COLO668 (cell line): ENCODE results near the gene ITGB4.

Experiments
- DNase-seq: peaks from one replicate; lab custom pipeline; 2025; ENCODE audit not compliant: unreplicated experiment; lab: John Stamatoyannopoulos, UW

ITGB4 gene

DNA sequence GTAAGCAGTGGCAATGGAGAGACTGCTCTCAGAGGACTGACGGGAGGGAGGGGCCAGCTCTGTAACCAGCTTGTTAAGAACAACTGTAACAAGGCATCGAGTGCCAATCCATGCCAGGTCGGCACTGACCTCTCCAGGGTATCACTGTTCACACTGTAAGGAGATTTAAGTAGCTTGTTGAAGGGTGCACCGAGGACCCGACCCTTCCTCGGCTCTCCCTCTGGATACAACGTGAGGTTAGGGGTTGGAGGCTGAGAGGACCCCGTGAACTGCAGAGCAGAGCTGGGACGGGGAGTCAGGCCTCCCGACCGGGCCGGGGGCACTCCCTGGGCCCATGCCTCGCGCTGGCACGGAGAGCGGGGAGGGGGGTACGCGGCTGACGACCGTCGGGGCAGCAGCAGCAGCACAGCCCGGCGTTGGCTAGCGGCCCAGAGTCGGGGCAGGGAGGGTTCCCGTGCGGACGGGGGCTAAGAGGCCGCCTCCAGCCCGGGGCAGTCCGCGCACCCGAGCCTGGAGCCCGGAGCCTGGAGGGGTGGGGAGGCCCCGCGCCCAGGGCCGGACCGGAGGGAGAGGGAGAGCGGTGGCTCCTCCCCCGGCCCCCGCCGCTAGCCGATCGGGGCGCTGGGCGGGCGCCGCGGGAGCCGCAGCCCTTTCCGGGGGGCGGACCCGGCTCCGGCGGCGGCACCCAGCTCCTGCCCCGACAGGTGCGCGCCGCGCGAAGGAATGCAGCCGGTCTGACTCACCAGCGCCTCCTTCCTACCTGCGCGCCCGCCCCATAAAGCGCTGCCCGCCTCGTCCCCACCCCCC is at the start of gene ITGB4:
TSS of gene ITGB4 (plus strand) at position 804 of the 807 bp plus-strand sequence. CDS start 3,245 bp downstream, outside the sequence.
- peak; percentile 64 for DNase-seq

- no peak for DNase-seq
These were observed 49.2 kb upstream of the ITGB4 start for GRCh38 chr17:75672011-75672410.

GRCh38 chr17:75673487-75673886 is 47.8 kb upstream of the ITGB4 start:
- DNase-seq: no peak

DNA sequence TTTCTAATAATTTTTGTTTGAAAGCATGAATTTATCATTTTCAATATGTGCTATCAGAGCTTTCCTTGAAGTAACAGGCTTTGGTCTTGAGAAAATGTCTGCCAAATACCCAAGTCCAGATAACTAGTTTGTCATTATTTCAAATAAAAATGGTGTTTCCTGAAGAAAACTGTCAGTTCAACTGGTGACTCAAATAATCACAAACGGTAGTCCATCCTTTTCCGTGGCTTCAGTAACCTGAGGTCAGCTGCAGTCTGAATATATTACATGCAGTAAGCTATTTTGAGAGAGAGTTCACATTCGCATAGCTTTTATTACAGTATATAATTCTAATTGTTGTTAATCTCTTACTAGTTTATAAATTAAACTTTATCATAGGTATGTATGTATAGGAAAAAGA is 44.8 kb upstream of the ITGB4 start:
- DNase-seq: no peak

DNA sequence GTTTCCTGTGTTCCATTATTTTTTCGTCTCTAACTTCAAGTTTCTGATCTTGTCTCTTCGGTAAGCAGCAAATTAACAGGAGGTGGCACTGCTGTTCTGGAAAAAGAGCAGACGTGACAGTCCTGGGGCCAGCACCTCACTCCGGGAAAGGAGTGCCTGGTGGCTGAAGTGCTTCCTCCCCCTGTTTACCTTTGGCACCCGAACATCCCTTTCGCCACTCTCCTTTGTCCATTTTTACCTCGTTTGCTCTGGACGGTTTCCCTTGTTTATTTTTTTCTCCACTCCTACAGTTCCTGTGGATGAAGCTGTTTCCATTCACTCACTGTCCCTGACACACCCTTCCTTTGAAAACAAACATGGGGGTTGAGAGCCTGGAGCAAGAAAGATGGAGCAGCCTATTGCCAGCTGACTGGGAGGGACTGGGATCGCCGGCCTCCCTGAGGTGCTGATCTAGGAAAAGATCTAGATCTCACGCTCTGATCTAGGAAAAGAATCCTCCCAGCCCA is 41.5 kb upstream of the ITGB4 start:
- DNase-seq: no peak

- DNase-seq: no peak
These were observed 40.8 kb upstream of the ITGB4 start for GRCh38 chr17:75680431-75680830.

GRCh38 chr17:75681289-75681688 is 40.0 kb upstream of the ITGB4 start:
- no peak for DNase-seq

DNA sequence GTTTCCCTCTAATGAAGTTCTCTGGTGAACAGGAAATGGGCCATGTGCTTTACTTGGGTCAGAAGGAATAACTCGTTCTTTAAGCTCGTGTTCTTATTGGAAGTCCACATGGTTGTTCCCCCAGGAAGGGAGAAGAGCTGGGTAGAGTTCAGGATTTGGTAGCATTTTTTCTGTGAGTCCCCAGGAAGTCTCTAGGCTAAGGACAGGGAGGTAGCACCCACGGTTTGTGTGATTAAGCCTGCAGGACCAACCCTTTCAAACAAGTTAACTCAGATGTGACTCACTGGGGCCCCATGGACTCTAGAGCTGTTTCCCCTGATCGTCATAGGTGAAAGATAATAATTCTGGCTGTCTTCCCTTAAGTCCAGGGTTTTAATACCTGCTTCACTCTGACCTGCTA is 37.7 kb upstream of the ITGB4 start:
- no peak for DNase-seq

GRCh38 chr17:75684249-75684648 is 37.0 kb upstream of the ITGB4 start:
- DNase-seq: no peak

- DNase-seq: no peak
These were observed 36.3 kb upstream of the ITGB4 start for GRCh38 chr17:75684924-75685323.

DNA sequence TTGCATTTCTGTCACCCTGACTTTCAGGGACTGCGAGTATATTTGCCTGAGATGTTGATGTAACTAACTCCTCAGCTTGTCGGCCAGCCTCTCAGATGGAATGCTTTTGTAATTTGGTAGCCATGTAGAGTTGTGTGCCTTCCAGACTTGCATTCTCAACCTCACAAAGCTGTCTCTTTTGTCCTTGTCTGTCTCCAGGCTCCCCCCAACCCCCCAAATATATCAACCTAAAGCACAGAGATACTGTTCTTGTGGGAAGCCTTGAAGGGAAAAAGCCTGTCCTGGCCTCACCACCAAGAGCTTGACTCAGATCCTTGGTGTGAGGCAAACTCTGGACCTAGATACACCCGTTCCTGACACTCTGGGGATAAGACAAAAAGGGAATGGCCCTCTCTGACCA is 35.8 kb upstream of the ITGB4 start:
- DNase-seq: no peak

DNA sequence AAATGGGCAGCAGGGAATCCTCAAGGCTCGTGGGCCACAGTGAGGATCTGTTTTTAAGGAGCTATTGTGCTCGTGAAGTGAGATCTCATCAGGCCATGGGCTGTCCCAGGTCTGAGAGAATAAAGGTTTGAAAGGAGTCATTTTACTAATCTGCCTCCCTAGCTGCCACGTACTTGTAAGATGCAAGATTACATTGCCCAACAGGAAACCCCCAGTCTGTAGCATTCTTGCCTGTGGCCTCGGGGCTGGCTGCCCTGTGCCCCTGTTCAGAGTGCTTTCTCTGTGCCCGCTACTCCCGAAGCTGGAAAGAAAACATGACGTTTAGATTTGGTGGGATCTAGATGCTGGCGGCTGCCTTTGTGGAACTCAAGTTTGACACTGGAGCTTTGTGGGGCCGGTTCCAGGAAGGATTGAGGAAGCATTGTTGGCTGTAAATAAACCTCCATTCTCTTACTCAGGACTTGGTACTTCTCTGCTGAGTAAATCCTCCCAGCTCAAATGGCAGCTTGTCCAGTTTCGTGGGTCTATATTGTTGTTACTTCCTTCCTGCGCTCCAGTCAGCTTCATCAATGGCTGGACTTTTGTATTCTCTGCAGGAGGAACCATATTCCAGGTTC is 32.9 kb upstream of the ITGB4 start:
- DNase-seq: no peak

DNA sequence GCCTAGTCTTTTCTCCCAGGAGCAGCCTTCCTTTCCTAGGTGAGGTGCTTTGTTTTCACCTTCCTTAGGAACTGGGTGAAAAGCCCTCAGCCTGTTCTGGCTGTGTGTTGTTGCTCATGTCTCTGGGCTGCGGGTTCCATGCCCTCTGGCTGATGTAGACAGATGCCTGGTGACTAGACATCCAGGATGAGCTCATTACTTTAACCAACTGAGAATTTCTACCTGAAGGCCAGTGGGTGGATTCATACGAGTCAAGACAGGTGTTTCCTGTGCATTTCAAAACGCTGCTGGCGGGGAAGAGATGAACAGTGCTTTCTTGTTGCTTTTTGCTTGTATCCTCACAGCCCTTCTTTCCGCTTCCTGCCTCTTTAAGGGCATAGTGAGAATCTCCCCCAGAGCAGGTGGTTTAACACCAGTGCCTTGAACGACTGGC is 31.8 kb upstream of the ITGB4 start:
- DNase-seq: no peak

DNA sequence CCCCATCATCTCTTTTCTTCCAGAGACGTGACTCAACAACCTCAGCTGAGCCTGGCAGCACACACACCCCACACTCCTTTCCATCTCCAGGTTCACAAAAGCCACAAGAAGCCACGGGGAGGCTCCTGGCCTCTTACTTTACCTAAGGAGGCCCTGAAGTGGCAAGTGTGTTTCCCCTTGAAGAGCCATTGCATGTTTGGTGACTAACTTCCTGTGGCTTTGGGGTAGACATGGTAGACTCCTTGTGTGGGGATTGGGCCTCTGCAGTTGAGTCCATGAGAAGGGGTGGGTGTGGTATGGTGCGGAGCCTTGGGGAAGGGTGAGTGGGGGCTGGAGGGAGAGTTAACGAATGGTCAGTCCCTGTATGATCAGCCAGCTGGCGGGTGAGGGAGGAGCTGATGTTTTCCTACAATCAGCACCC is 29.9 kb upstream of the ITGB4 start:
- no peak for DNase-seq

DNA sequence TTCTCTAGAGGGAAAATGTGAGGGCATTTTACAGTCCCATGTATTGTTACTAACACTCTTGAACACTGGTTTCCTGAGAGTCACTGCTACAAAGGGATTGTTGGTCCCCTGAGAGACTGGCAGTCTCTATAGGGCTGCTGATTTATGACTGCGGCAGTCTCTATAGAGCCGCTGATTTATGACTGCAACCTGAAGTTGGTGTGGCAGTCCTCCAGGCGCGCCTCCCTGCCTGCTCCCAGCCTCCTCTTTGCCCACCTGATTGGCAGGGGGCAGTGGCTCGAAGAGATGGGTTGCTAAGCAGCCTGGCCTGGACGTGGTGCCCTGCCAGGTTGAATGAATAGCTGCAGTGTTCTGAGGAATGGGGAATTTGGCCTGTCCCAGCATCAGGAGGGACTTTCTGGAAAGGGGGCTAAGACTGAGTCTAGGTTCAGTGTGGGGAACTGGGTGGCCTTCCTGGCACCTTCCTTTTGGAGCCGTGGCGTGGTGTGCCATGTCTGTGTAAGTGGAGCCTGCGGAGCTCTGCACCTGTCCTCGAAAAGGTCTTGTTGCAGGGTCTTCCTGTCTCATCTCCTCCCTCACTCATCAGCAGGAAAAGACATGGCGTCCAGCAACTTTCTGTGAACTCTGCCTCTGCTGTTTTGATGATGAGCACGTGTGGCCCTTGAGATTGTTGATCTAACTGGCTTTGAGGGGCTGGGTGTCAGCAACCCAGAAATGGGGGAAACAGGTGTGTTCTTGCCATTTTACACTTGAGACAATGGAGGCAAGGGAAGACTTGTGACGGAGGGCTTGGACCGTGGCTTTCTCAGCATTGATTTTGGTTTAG is 29.2 kb upstream of the ITGB4 start:
- DNase-seq: no peak

DNA sequence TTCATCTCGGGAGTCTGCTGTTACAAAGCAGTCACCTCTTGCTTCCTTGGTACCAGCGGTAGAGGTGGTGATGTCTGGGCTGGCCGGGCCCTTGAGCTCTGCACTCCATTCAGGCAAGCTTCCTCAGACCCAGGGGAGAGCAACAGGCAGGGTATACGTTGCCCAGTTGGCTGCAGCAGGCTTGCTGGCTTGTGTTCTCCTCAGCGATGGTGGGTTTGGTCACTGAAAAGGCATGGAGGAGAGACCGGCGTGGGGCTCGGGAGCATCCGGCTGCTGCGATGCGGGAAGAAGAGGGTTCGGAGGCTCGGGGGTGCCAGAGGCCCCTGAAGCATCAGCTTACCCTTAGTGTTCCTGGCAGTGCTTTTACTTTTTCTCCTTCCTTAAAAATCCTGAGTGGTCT is 28.3 kb upstream of the ITGB4 start:
- no peak for DNase-seq

- no peak for DNase-seq
These were observed 27.5 kb upstream of the ITGB4 start for GRCh38 chr17:75693500-75694481.

DNA sequence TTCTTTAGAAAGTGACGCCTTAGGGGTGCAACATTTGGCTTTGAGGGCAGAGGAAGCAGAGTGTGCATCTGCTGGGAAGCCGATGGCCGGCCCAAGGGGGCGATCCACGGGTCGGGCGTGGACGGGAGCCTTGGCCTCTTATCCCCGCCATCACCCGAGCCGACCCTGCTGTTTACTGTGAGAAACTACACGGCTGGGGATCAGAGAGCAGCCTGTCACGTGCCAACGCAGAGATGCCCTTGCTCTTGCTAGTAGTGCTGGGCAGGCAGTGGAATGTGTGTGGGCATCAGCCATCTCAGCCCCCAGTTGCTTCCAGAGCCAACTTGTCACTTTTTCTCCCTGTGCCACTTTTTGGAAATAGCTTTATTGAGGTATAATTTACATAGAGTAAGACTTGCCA is 26.7 kb upstream of the ITGB4 start:
- DNase-seq: no peak

DNA sequence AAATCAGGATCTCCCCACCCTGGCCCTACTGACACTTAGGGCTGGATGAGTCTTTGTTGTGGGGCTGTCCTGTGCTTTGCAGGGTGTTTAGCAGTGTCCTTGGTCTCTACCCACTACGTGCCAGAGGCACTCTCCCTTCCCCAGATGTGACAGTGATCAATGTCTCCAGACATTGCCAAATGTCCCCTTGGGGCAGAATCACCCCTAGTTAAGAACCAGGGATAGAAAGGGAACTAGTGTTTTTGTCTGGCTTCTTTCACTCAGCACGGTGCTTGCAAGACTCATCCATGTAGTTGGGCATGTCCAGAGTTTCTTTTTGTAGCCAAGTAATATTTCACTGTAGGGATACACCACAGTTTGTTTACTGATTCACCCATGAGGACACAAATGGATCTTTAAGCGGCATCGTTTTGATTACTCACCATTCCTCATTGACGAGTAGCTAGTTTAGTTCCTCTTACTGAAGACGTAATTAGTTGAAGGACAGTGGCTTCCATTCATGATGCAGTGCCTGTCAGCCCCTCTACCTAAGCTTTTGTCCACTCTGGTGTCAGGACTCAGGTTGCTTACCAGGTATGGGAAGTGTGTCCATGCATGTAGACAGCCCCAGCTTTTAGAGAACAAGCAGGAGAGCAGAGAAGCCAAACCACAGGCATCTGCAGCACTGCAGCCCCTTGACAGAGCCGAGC is 26.0 kb upstream of the ITGB4 start:
- DNase-seq: no peak

GRCh38 chr17:75695830-75696271 is 25.4 kb upstream of the ITGB4 start:
- no peak for DNase-seq
